ENCODE measurements around the gene SEC16A.

Gene SEC16A

DNA sequence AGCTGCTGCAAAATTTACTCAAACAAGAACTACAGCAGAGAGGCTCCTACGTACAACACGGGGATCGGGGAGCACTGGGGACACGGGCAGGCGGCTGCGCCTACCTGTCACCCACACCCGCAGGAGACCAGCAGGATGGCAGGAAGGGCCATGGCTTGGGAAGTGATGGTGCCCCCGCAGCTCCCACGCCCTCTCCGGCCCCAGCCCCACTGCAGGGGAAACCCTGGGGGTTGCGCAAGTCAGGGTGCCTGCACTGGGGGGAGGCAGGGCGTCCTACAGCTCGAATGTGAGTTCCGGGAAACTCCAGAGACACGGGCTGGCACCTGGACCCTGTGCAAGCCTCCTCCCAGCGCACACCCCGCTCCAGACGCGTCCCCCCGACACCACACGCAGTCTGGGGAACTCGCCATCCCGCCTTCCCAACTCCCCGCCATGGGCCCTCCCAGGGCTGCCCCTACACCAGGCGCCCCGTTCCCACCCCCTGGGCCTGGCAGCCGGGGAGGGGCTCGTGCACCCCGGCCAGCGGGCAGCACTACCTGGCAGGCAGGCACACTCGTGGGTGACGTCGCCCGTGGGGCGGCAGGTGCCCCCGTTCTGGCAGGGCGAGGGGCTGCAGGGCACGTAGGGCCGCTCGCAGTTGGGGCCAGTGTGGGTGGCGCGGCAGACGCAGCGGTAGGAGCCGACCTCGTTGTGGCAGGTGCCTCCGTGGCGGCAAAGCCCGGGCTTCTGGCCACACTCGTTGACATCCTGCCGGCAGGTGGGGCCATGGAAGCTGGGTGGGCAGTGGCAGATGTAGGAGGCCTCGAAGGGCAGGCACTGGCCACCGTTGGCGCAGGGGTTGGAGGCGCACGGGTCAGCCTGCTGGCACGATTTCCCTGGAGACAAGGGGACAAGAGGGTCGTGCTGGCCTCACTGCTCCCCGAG lies 39.7 kb upstream of the SEC16A start:
- no peak overlapping the region for H3K4me3 ChIP-seq (ENCODE audit: low read depth, low read length)
- in situ Hi-C loops (cut with HindIII; ENCODE audit: low sequenced_read_pairs), result no loop called here
- DNase-seq (ENCODE audit: low read depth, low spot score), result no peak
- TF ChIP-seq, protein P1, sequence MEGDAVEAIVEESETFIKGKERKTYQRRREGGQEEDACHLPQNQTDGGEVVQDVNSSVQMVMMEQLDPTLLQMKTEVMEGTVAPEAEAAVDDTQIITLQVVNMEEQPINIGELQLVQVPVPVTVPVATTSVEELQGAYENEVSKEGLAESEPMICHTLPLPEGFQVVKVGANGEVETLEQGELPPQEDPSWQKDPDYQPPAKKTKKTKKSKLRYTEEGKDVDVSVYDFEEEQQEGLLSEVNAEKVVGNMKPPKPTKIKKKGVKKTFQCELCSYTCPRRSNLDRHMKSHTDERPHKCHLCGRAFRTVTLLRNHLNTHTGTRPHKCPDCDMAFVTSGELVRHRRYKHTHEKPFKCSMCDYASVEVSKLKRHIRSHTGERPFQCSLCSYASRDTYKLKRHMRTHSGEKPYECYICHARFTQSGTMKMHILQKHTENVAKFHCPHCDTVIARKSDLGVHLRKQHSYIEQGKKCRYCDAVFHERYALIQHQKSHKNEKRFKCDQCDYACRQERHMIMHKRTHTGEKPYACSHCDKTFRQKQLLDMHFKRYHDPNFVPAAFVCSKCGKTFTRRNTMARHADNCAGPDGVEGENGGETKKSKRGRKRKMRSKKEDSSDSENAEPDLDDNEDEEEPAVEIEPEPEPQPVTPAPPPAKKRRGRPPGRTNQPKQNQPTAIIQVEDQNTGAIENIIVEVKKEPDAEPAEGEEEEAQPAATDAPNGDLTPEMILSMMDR (IDR thresholded peaks at IDR 0.05; ENCODE audit: low read depth, low read length), result no peak

DNA sequence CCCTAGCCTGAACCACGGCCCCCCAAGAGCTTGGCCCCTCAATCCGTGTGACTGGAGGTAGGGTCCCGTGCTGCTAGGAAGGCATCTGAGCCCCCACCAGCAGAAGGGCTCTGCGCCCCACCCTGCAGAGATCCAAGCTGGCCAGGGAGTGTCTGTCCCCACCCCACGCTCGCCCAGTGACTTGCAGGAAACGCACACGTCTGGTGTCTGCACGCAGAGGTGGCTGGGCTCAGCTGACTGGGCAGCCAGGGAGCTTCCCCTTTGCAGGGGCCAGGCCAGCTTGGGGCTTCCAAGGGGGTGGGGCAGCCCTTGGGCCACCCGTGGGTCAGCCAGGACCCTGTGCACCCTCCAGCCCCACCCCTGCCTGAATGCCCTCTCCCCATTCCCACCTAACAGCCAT lies 38.7 kb upstream of the SEC16A start:
- no peak for DNase-seq (ENCODE audit: low read depth, low spot score)

DNA sequence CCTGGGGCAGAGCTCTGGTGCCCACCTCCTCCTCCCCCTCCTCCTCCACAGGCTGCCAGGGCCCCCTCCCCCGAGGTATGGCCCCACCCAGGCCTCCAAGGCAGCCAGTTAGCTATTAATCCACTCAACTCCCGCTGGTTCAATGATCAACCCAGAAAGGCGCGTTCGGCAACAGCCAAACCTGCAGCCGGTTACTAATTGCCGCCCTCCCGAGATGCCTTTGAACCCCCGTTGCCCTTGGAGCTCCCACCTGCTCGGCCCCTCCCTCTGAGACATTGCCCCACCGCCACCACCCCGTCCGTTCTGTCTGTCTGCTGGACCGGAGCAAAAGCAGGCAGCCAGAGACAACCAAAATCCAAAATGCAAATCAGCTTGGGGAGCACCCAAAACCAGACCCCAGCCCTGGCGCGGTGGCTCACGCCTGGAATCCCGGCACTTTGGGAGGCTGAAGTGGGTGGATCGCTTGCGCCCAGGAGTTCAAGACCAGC lies 37.3 kb upstream of the SEC16A start:
- DNase-seq (ENCODE audit: low read depth, low spot score), result no peak
- TF ChIP-seq, protein P1 (IDR thresholded peaks at IDR 0.05; ENCODE audit: low read depth, low read length), result no peak
- in situ Hi-C loops (cut with HindIII; ENCODE audit: low sequenced_read_pairs), result no loop called here
- H3K4me3 ChIP-seq (ENCODE audit: low read depth, low read length), result no peak overlapping the region

More for the DNA sequence above, 38.7 kb upstream of the SEC16A start:
- TF ChIP-seq, protein P1 (IDR thresholded peaks at IDR 0.05; ENCODE audit: low read depth, low read length), result no peak
- in situ Hi-C loops (cut with HindIII; ENCODE audit: low sequenced_read_pairs), result no loop called here
- no peak overlapping the region for H3K4me3 ChIP-seq (ENCODE audit: low read depth, low read length)

DNA sequence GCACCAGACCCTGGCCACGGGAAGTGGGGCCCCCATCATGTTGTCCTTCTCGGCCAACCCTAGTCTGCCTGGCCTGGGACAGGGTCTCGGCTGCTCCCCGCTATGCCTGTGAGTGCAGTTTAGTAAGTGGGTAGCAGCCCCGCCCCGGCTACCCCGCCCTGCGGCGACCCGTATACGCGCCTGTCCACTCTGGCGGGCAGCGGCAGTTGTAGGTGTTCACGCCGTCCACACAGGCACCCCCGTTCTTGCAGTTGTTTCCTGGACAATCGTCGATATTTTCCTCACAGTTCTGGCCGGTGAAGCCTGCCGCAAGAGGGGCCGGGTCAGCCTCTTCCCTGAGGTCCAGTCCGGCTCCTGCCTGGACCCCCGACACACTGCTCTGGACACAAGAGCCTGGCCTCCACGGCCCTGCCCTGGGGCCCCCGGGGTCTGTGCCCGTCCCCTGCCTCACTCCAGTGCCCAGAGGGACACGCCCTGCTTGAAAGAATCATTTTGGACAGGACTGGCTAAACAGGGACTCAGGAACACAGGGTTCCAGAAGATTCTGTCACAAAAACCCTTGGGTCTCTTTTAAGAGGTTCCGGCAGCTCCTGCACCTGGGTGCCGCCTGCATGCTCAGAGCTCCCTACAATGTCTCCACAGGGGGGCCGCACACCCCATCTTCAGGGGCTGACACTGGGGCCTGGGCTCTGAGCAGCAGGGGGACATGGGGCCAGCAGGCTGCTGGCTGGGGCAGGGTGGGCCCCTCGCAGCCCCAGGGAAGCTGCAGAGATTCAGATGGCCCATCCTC lies 36.6 kb upstream of the SEC16A start:
- in situ Hi-C loops (cut with HindIII; ENCODE audit: low sequenced_read_pairs), result no loop called here
- TF ChIP-seq, protein P1 (IDR thresholded peaks at IDR 0.05; ENCODE audit: low read depth, low read length), result no peak
- H3K4me3 ChIP-seq (ENCODE audit: low read depth, low read length), result no peak overlapping the region
- DNase-seq (ENCODE audit: low read depth, low spot score), result no peak

DNA sequence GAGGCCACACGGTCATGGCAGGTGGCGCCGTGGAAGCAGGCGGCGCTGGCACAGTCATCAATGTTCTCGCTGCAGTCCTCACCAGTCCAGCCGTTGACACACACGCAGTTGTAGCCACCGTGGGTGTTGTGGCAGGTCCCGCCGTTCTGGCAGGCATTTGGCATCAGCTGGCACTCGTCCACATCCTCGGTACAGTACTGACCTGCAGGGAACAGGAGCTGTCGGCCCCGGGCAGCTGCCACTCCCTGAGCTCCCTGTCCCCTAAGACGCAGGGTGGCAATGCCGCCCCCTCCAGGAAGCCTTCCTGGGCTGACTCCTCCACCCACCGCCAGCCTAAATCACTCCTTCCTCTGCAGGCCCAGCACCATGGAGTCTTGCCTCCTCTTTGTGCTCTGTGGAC lies 35.8 kb upstream of the SEC16A start:
- no peak for DNase-seq (ENCODE audit: low read depth, low spot score)
- H3K4me3 ChIP-seq (ENCODE audit: low read depth, low read length), result no peak overlapping the region
- in situ Hi-C loops (cut with HindIII; ENCODE audit: low sequenced_read_pairs), result no loop called here
- TF ChIP-seq, protein P1 (IDR thresholded peaks at IDR 0.05; ENCODE audit: low read depth, low read length), result no peak

DNA sequence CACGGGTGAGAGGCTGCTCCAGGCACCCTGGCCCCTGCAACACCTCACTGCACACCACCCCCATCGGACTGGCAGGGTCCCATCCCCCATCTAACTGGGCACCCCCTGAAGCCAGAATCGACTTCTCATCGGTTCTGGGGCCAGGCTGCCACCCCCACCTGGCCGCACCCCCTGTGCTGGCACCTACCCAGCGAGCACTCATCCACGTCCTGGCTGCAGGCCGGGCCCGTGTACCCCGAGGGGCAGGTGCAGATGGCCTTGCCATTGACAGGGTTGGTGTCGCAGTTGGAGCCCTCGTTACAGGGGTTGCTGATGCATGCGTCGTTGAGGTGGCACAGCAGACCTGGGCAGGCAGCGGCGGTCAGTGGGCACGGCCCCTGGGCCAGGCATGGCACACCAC lies 35.1 kb upstream of the SEC16A start:
- in situ Hi-C loops (cut with HindIII; ENCODE audit: low sequenced_read_pairs), result no loop called here
- H3K4me3 ChIP-seq (ENCODE audit: low read depth, low read length), result no peak overlapping the region

More for the DNA sequence above, 35.1 kb upstream of the SEC16A start:
- TF ChIP-seq, protein P1 (IDR thresholded peaks at IDR 0.05; ENCODE audit: low read depth, low read length), result no peak
- DNase-seq (ENCODE audit: low read depth, low spot score), result no peak
